C4-2B (cell line): ENCODE data around the gene EVI5L.

Experiments
- ZFX ChIP-seq: fragments of 450-650 bp; IDR thresholded peaks from 2 replicates; pipeline ENCODE4 v1.6.1; 2017
- TF ChIP-seq, protein P1 (sequence below): fragments of 450-650 bp; conservative IDR thresholded peaks from 2 replicates; pipeline ENCODE4 v1.5.1; 2017; ENCODE audit warnings: mild to moderate bottlenecking

- TF ChIP-seq, protein P1, sequence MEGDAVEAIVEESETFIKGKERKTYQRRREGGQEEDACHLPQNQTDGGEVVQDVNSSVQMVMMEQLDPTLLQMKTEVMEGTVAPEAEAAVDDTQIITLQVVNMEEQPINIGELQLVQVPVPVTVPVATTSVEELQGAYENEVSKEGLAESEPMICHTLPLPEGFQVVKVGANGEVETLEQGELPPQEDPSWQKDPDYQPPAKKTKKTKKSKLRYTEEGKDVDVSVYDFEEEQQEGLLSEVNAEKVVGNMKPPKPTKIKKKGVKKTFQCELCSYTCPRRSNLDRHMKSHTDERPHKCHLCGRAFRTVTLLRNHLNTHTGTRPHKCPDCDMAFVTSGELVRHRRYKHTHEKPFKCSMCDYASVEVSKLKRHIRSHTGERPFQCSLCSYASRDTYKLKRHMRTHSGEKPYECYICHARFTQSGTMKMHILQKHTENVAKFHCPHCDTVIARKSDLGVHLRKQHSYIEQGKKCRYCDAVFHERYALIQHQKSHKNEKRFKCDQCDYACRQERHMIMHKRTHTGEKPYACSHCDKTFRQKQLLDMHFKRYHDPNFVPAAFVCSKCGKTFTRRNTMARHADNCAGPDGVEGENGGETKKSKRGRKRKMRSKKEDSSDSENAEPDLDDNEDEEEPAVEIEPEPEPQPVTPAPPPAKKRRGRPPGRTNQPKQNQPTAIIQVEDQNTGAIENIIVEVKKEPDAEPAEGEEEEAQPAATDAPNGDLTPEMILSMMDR: no peak
- no peak for TF ChIP-seq ZFX
These were observed 31.8 kb downstream of the EVI5L start for GRCh38 chr19:7861619-7862412.
